Measurements from ENCODE around the gene PTPRN2. TPM values are rescaled to one million over a fixed set of nuclear protein-coding genes. Genes with fewer than 3 reads are reported as not detected.

PTPRN2 gene
- total RNA-seq, 2 experiments from 2014 or later: 4.7 to 4.8 TPM

GRCh38 chr7:157865351-157866165 lies 722.1 kb downstream of the PTPRN2 start:
- no peak overlapping the region for H3K27ac Mint-ChIP-seq
- peaks cover 2% of the 10 kb centered on the region for H3K9me3 Mint-ChIP-seq

GRCh38 chr7:157864911-157865310 lies 722.7 kb downstream of the PTPRN2 start:
- POLR2A ChIA-PET: no interaction called here

More at GRCh38 chr7:157865351-157866165, 722.1 kb downstream of the PTPRN2 start:
- no peak for DNase-seq
- Mint-ChIP-seq H3K27me3 (no peaks in the 10 kb centered on the region), H3K4me3 (no peak overlapping the region), H3K36me3 (ENCODE audit: low read depth) (no peaks in the 10 kb centered on the region), H3K4me1 (no peaks in the 10 kb centered on the region)
- POLR2A ChIA-PET: no interaction called here
- CTCF ChIA-PET: no interaction called here

GRCh38 chr7:157863906-157864810 lies 723.5 kb downstream of the PTPRN2 start:
- no peak for DNase-seq
- H3K36me3 Mint-ChIP-seq (ENCODE audit: low read depth): no peaks in the 10 kb centered on the region
- no peak overlapping the region for H3K4me3 Mint-ChIP-seq
- ChIA-PET POLR2A (no interaction called here), CTCF (no interaction called here)
- H3K27me3 Mint-ChIP-seq: no peaks in the 10 kb centered on the region
- peaks cover 2% of the 10 kb centered on the region for H3K9me3 Mint-ChIP-seq
- no peak overlapping the region for H3K27ac Mint-ChIP-seq
- H3K4me1 Mint-ChIP-seq: no peaks in the 10 kb centered on the region

More at GRCh38 chr7:157864911-157865310, 722.7 kb downstream of the PTPRN2 start:
- DNase-seq: no peak
- H3K4me1 Mint-ChIP-seq: no peaks in the 10 kb centered on the region
- CTCF ChIA-PET: no interaction called here
- H3K36me3 Mint-ChIP-seq (ENCODE audit: low read depth): no peaks in the 10 kb centered on the region
- H3K9me3 Mint-ChIP-seq: peaks cover 2% of the 10 kb centered on the region
- no peak overlapping the region for H3K27ac Mint-ChIP-seq
- H3K4me3 Mint-ChIP-seq: no peak overlapping the region
- H3K27me3 Mint-ChIP-seq: no peaks in the 10 kb centered on the region

GRCh38 chr7:157863176-157863575 lies 724.4 kb downstream of the PTPRN2 start:
- POLR2A ChIA-PET: no interaction called here
- peaks cover 2% of the 10 kb centered on the region for H3K9me3 Mint-ChIP-seq
- no peak overlapping the region for H3K27ac Mint-ChIP-seq
- DNase-seq: no peak
- H3K4me1 Mint-ChIP-seq: no peaks in the 10 kb centered on the region
- CTCF ChIA-PET: no interaction called here
- no peaks in the 10 kb centered on the region for H3K36me3 Mint-ChIP-seq (ENCODE audit: low read depth)
- H3K27me3 Mint-ChIP-seq: no peaks in the 10 kb centered on the region
- no peak overlapping the region for H3K4me3 Mint-ChIP-seq

GRCh38 chr7:157862731-157863130 lies 724.9 kb downstream of the PTPRN2 start:
- CTCF ChIA-PET: no interaction called here
- Mint-ChIP-seq H3K27ac (no peak overlapping the region), H3K9me3 (peaks cover 2% of the 10 kb centered on the region), H3K36me3 (ENCODE audit: low read depth) (no peaks in the 10 kb centered on the region), H3K27me3 (no peaks in the 10 kb centered on the region), H3K4me1 (no peaks in the 10 kb centered on the region), H3K4me3 (no peak overlapping the region)
- DNase-seq: no peak
- POLR2A ChIA-PET: no interaction called here

- ChIA-PET POLR2A (no interaction called here), CTCF (no interaction called here)
- Mint-ChIP-seq H3K4me1 (no peaks in the 10 kb centered on the region), H3K4me3 (no peak overlapping the region), H3K36me3 (ENCODE audit: low read depth) (no peaks in the 10 kb centered on the region), H3K9me3 (no peaks in the 10 kb centered on the region), H3K27ac (no peak overlapping the region), H3K27me3 (no peaks in the 10 kb centered on the region)
- no peak for DNase-seq
Measured at GRCh38 chr7:157861551-157861950, 726.1 kb downstream of the PTPRN2 start.

- ChIA-PET CTCF (no interaction called here), POLR2A (no interaction called here)
- Mint-ChIP-seq H3K9me3 (no peaks in the 10 kb centered on the region), H3K4me1 (no peaks in the 10 kb centered on the region), H3K27me3 (no peaks in the 10 kb centered on the region), H3K36me3 (ENCODE audit: low read depth) (no peaks in the 10 kb centered on the region), H3K27ac (no peak overlapping the region), H3K4me3 (no peak overlapping the region)
- DNase-seq: no peak
Measured at GRCh38 chr7:157861031-157861491, 726.6 kb downstream of the PTPRN2 start.

- Mint-ChIP-seq H3K9me3 (no peaks in the 10 kb centered on the region), H3K36me3 (ENCODE audit: low read depth) (no peaks in the 10 kb centered on the region), H3K27me3 (no peaks in the 10 kb centered on the region), H3K4me1 (no peaks in the 10 kb centered on the region), H3K4me3 (no peak overlapping the region), H3K27ac (no peak overlapping the region)
- no peak for DNase-seq
- CTCF ChIA-PET: no interaction called here
- POLR2A ChIA-PET: no interaction called here
Measured at GRCh38 chr7:157860406-157860805, 727.2 kb downstream of the PTPRN2 start.

- ChIA-PET POLR2A (no interaction called here), CTCF (no interaction called here)
- no peaks in the 10 kb centered on the region for H3K27me3 Mint-ChIP-seq
- H3K36me3 Mint-ChIP-seq (ENCODE audit: low read depth): no peaks in the 10 kb centered on the region
- H3K4me1 Mint-ChIP-seq: no peaks in the 10 kb centered on the region
- DNase-seq: no peak
- H3K4me3 Mint-ChIP-seq: no peak overlapping the region
- H3K9me3 Mint-ChIP-seq: no peaks in the 10 kb centered on the region
- no peak overlapping the region for H3K27ac Mint-ChIP-seq
Measured at GRCh38 chr7:157859915-157860314, 727.7 kb downstream of the PTPRN2 start.

- H3K4me1 Mint-ChIP-seq: no peaks in the 10 kb centered on the region
- no peaks in the 10 kb centered on the region for H3K36me3 Mint-ChIP-seq (ENCODE audit: low read depth)
- CTCF ChIA-PET: no interaction called here
- H3K9me3 Mint-ChIP-seq: no peaks in the 10 kb centered on the region
- H3K4me3 Mint-ChIP-seq: no peak overlapping the region
- POLR2A ChIA-PET: no interaction called here
- H3K27ac Mint-ChIP-seq: no peak overlapping the region
- no peak for DNase-seq
- H3K27me3 Mint-ChIP-seq: no peaks in the 10 kb centered on the region
Measured at GRCh38 chr7:157857578-157858075, 730.0 kb downstream of the PTPRN2 start.

GRCh38 chr7:157856873-157857577 lies 730.6 kb downstream of the PTPRN2 start:
- CTCF ChIA-PET: no interaction called here
- Mint-ChIP-seq H3K27me3 (no peaks in the 10 kb centered on the region), H3K36me3 (ENCODE audit: low read depth) (no peaks in the 10 kb centered on the region), H3K4me1 (peaks cover under 1% of the 10 kb centered on the region), H3K27ac (no peak overlapping the region), H3K4me3 (no peak overlapping the region), H3K9me3 (no peaks in the 10 kb centered on the region)
- no peak for DNase-seq
- POLR2A ChIA-PET: no interaction called here

GRCh38 chr7:157855452-157856213 lies 732.0 kb downstream of the PTPRN2 start:
- H3K27me3 Mint-ChIP-seq: no peaks in the 10 kb centered on the region
- no peak for DNase-seq
- H3K4me1 Mint-ChIP-seq: peaks cover 7% of the 10 kb centered on the region
- no peak overlapping the region for H3K4me3 Mint-ChIP-seq
- H3K9me3 Mint-ChIP-seq: no peaks in the 10 kb centered on the region
- ChIA-PET CTCF (no interaction called here), POLR2A (no interaction called here)
- no peaks in the 10 kb centered on the region for H3K36me3 Mint-ChIP-seq (ENCODE audit: low read depth)
- no peak overlapping the region for H3K27ac Mint-ChIP-seq
